Osteoblast (primary cell): ENCODE measurements around the gene NEB. TPM values are rescaled to one million over a fixed set of nuclear protein-coding genes. Genes with fewer than 3 reads are reported as not detected.
A peak's percentile ranks its signal among the peaks of the same experiment; 100 is the strongest.

ENCODE experiments used
- DNase-seq: peaks from one replicate; pipeline ENCODE4 v3.0.0; 2011; ENCODE audit warnings: low spot score, mixed read lengths; ENCODE audit not compliant: insufficient read length; ENCODE audit errors: missing footprints
- H2AFZ ChIP-seq: 2 replicates; pipeline ENCODE4 v1.6.0; 2011; ENCODE audit warnings: mild to moderate bottlenecking, low read length
- H3K27ac ChIP-seq: 2 replicates; pipeline ENCODE4 v1.5.1; 2011; ENCODE audit warnings: mild to moderate bottlenecking, low read depth, low read length, moderate library complexity
- H3K27me3 ChIP-seq: 2 replicates; pipeline ENCODE4 v1.6.0; 2012; ENCODE audit warnings: mild to moderate bottlenecking, control low read depth, inconsistent platforms, low read length, moderate library complexity; ENCODE audit not compliant: insufficient read depth
- H3K36me3 ChIP-seq: 2 replicates; pipeline ENCODE4 v1.5.1; 2011; ENCODE audit warnings: mild to moderate bottlenecking, low read length, control low read depth, moderate library complexity; ENCODE audit not compliant: insufficient read depth
- H3K4me1 ChIP-seq: 2 replicates; pipeline ENCODE4 v1.5.1; 2011; ENCODE audit warnings: mild to moderate bottlenecking, low read length, control low read depth, moderate library complexity; ENCODE audit not compliant: insufficient read depth
- H3K4me2 ChIP-seq: 2 replicates; pipeline ENCODE4 v1.6.0; 2011; ENCODE audit warnings: mild to moderate bottlenecking, low read length; ENCODE audit not compliant: insufficient read depth
- H3K4me3 ChIP-seq: fragments of 200-600 bp; sonication (generic); 3 replicates; pipeline ENCODE4 v1.5.1; 2012; ENCODE audit warnings: mild to moderate bottlenecking, low read length, inconsistent platforms; ENCODE audit not compliant: insufficient read depth
- H3K79me2 ChIP-seq: 2 replicates; pipeline ENCODE4 v1.6.0; 2012; ENCODE audit warnings: mild to moderate bottlenecking, low read length, control low read depth, inconsistent platforms; ENCODE audit not compliant: insufficient read depth
- H3K9me3 ChIP-seq: 2 replicates; pipeline ENCODE4 v1.5.1; 2011; ENCODE audit warnings: low read depth, low read length, control low read depth
- H4K20me1 ChIP-seq: 2 replicates; pipeline ENCODE4 v1.6.0; 2012; ENCODE audit warnings: mild to moderate bottlenecking, low read length, control low read depth; ENCODE audit not compliant: insufficient read depth
- CTCF ChIP-seq: IDR thresholded peaks from 2 replicates; pipeline ENCODE4 v1.5.1; 2011; ENCODE audit warnings: mild to moderate bottlenecking, low read depth, low read length, moderate library complexity; ENCODE audit errors: extremely low read depth
- total RNA-seq: library from RNA; depleted of rRNA; stranded (reverse); fragments of >200 nt; gene quantifications from 2 replicates; pipeline ENCODE4 v1.2.3, GENCODE V29; 2012

Gene NEB
- total RNA-seq, 1 donor, result 0.36 TPM

- no peak for TF ChIP-seq CTCF
- no peaks in the 10 kb centered on the region for H4K20me1 ChIP-seq
- no peaks in the 10 kb centered on the region for H3K27me3 ChIP-seq
- no peak overlapping the region for H3K27ac ChIP-seq
- no peaks in the 10 kb centered on the region for H3K36me3 ChIP-seq
- H3K9me3 ChIP-seq, result no peaks in the 10 kb centered on the region
- no peak overlapping the region for H3K4me3 ChIP-seq
- no peak overlapping the region for H3K4me2 ChIP-seq
- no peak for DNase-seq
- no peaks in the 10 kb centered on the region for H3K4me1 ChIP-seq
- H2AFZ ChIP-seq, result no peak overlapping the region
- H3K79me2 ChIP-seq, result no peaks in the 10 kb centered on the region
These were observed 63.9 kb downstream of the NEB start for GRCh38 chr2:151670346-151670745.

GRCh38 chr2:151669585-151670081 is 64.6 kb downstream of the NEB start:
- no peaks in the 10 kb centered on the region for H3K36me3 ChIP-seq
- no peaks in the 10 kb centered on the region for H3K4me1 ChIP-seq
- no peak overlapping the region for H2AFZ ChIP-seq
- no peaks in the 10 kb centered on the region for H4K20me1 ChIP-seq
- no peak overlapping the region for H3K4me3 ChIP-seq
- no peak for TF ChIP-seq CTCF
- H3K9me3 ChIP-seq, result no peaks in the 10 kb centered on the region
- no peak overlapping the region for H3K4me2 ChIP-seq
- H3K79me2 ChIP-seq, result no peaks in the 10 kb centered on the region
- H3K27ac ChIP-seq, result no peak overlapping the region
- DNase-seq, result peak; percentile 64
- H3K27me3 ChIP-seq, result no peaks in the 10 kb centered on the region

GRCh38 chr2:151668737-151669136 is 65.5 kb downstream of the NEB start:
- no peaks in the 10 kb centered on the region for H3K9me3 ChIP-seq
- no peaks in the 10 kb centered on the region for H4K20me1 ChIP-seq
- H3K36me3 ChIP-seq, result no peaks in the 10 kb centered on the region
- DNase-seq, result no peak
- H3K27me3 ChIP-seq, result no peaks in the 10 kb centered on the region
- H3K4me1 ChIP-seq, result no peaks in the 10 kb centered on the region
- TF ChIP-seq CTCF, result no peak
- no peak overlapping the region for H3K4me2 ChIP-seq
- no peak overlapping the region for H2AFZ ChIP-seq
- H3K79me2 ChIP-seq, result no peaks in the 10 kb centered on the region
- H3K27ac ChIP-seq, result no peak overlapping the region
- H3K4me3 ChIP-seq, result no peak overlapping the region

DNA sequence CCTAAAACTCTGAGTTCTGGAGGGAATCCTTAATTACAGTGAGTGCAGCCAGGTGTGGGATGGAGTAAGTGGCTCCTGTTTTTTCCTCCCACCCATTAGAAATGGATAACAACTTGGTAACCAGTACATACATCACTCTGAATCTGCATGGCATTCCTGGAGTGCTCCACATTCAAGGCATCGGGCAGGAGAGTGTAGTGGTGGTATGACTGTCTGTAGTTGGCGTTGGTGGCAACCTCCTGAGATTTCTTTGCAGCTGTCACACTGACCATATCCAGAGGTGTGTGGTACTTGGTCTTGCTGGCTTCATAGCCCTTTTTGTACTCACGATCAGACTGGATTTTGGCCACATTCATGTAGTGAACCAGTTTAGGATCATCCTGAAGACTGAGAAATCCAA is 68.3 kb downstream of the NEB start:
- no peaks in the 10 kb centered on the region for H3K9me3 ChIP-seq
- H4K20me1 ChIP-seq, result no peaks in the 10 kb centered on the region
- no peaks in the 10 kb centered on the region for H3K4me1 ChIP-seq
- H3K36me3 ChIP-seq, result no peaks in the 10 kb centered on the region
- TF ChIP-seq CTCF, result no peak
- H3K27me3 ChIP-seq, result no peaks in the 10 kb centered on the region
- H3K27ac ChIP-seq, result no peak overlapping the region
- H3K4me2 ChIP-seq, result no peak overlapping the region
- no peak overlapping the region for H3K4me3 ChIP-seq
- peak; percentile 2 for DNase-seq
- no peak overlapping the region for H2AFZ ChIP-seq
- no peaks in the 10 kb centered on the region for H3K79me2 ChIP-seq
